NCI-H748 (cell line): ENCODE measurements around the gene MEI1.

ENCODE experiments used
- DNase-seq: peaks from one replicate; lab custom pipeline; 2025; ENCODE audit not compliant: unreplicated experiment; lab: John Stamatoyannopoulos, UW

Gene MEI1

DNA sequence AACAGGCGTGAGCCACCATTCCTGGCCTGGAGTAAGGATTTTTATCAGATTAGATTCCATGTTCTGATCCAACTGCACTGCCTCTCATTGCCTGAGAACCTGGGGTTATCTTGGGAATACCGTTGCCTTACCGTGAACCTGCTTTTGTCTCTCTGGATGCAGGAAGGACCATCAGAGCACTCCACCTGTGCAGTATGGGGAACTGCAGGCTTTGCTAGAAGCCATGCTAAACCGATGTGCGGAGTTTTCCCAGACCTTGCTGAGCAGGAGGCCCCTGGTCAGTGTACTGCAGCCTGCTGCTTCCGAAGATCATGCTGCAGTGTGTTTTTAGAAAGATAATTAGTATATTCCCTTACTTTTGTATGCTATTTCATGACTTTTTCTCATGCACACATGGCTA, 43.6 kb downstream of the MEI1 start:
- DNase-seq, result no peak

DNA sequence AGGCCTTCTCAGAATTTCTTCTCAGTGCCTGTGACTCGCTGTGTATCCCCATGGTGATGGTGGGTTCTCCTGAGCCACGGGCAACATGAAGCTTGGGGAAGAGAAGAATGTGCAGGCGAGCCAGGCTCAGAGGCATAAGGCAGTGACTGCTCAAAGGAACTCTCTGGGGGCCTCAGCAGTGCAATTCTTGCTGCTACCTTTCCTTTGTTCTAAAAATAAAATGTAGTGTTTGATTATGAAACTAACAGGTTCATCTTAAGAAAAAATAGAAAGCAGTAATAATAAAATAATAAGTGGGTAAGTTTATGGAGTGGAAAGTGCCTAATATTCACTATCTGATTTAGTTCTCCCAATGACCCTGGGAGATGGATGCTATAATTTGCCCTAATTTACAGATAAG, 46.7 kb downstream of the MEI1 start:
- DNase-seq, result no peak

DNA sequence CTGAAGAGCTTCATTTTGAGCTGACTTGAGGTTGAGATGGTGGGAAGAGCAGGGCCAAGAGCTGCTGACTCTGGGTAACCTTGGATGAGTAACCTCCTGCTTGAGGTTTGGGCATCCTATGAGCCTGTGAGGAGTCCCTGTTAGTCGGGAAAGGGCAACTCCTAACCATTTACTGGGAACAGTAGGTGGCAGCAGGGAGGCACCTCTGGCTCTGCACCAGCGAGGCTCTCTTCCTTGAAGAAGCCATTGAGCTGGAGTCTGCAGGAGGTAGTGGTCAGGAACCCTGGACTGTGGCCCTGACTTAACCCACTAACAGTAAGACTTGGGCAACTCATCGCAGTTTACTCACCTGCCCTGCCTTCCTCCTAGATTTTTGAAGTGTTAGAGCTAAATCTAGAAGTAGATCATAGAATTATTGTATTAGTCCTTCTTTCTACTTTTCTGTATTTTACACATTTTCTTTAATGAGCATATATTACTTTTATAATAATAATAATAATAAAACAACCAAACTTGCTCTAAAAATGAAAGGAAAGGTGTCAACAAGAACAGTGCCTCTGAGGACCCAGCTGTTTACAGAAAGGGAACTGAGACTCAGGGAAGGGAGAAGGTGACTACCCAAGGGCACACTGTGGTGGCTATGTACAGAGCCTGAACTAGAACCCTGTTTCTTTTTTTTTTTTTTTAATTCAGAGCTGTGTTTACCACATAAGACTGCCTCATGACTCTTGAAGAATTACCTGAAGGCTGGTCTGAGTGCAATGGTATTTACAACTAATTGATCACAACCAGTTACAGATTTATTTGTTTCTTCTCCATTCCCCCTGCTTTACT, 47.5 kb downstream of the MEI1 start:
- DNase-seq, result peak; percentile 79

DNA sequence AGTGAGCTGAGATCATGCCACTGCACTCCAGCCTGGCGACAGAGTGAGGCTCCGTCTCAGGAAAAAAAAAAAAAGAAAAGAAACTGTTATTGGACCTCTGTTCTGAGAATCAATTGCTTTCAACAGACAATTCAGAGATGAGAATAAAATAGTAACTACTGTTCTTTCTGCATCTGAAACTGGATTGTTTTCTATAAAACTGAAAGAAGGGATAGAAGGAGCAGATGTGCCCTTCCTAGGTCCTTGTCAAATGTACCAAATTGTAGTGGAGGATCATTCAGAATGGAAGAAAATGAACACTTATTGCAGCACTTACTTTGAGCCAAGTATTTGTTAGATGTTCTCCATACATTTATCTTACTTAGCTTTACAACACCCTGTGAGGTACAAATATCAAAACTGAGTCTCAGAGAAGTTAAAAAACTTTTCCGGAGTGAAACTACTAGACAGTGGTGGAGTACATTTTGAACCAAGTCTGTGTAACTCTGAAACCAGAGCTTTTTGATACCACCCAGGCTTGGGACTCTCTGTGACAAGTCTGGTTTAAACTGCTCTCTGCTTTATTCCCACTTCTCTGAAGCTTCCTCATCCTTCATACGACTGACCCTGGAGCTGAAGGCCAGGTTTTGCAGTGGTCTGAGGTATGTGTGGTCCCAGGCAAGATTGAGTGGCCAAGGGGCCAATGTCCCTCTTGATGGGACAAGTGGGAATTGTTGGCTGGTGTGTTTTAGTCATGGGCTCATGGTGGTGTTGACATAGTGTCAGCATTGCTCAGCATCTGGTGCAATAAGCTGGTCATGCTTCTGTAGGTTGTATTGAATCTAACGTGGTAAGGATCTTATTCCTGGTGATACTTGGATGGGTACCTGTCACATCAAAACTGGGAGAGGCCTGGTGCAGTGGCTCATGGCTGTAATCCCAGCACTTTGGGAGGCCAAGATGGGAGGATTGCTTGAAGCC, 53.0 kb downstream of the MEI1 start:
- DNase-seq, result no peak

DNA sequence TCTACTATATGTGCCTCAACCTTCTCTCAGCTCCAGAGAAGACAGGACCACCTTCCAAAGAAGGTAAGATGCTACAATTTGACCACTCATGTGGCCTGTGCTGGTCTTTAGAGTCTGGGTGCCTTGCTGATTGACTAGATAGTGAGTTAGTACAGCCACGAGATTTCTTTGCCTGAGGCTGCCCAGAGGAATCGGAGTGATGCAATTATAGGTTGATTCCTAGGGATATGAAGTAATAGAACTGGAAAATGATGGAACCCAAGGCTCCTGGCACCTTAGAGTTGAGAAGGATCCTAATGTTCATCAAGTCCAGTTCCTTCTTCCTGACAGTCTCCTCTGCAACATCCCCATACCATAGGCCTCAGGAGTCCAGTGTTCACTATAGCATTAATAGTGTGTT, 54.7 kb downstream of the MEI1 start:
- DNase-seq, result no peak

DNA sequence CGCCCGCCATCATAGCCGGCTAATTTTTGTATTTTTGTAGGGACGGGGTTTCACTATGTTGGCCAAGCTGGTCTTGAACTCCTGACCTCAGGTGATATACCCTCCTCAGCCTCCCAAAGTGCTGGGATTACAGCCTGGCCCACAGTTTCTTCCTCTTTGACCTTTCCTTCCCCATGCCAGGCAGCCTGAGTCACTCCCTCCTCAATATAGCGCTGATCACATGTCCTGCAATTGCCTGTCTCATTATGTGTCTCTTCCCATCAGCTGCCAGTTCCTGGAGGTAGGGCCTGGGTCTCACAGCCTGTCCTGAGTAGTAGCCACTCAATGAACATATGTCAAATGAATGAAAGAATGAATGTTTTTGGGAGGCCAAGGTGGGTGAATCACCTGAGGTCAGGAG, 58.2 kb downstream of the MEI1 start:
- DNase-seq, result no peak

DNA sequence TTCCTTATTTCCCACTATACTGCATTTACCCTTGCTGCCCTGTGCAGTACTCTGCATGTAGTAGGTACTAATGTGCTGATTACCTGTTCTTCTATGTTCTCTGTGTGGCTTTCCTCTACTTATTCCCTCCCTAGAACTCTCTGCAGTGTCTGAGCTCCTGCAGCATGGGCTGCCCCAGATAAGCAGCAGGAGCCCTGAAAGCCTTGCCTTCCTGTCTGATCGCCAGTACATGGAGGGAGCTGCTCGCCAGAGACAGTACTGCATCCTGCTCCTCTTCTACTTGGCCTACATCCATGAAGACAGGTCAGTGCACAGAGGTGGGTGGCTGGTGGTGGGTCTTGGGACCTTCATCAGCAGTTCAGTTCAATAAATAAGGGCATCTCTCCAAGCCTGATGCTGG, 58.9 kb downstream of the MEI1 start:
- DNase-seq, result no peak

DNA sequence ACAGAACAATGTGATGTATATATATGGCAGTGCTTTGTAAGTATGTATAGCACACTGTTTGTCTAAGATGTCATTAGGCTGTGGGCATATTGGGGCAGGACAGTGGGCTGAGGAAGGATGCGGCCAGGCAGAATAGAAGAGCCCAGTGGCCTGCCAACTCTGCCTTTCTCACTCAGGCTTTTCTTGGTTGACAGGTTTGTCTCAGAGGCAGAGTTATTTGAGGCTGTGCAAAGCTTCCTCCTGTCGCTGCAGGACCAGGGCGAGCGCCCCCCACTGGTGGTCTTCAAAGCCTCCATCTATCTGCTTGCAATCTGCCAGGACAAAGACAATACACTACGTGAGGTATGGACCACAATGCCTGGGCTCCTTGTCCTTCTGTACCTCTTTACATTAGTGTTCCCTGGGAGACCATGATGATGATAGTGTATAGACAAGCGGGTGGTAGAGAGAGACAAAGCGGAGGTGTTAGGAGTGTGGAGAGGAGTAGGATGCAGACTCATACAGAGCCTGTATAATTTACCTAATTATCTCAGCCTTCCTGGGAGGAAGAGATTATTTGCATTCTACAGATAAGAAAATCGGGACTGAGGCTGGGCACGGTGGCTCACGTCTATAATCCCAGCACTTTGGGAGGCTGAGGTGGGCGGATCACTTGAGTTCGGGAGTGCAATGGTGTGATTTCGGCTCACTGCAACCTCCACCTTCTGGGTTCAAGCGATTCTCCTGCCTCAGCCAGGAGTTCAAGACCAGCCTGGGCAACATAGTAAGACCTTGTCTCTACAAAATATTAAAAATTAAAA, 63.9 kb downstream of the MEI1 start:
- DNase-seq, result peak; percentile 96

DNA sequence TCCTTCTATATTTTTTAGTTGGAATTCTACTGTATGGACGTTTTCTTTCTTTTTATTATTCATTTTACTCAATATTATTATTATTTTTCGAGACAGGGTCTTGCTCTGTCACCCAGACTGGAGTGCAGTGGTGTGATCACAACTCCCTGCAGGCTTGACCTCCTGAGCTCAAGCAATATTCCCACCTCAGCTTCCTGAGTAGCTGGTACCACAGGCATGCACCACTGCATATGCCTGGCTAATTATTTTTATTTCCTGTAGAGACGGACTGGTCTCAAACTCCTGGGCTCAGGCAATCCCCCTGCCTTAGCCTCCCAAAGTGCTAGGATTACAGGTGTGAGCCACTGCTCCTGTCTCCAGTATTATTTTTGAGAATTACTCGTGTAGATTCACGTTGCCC, 67.2 kb downstream of the MEI1 start:
- DNase-seq, result no peak

DNA sequence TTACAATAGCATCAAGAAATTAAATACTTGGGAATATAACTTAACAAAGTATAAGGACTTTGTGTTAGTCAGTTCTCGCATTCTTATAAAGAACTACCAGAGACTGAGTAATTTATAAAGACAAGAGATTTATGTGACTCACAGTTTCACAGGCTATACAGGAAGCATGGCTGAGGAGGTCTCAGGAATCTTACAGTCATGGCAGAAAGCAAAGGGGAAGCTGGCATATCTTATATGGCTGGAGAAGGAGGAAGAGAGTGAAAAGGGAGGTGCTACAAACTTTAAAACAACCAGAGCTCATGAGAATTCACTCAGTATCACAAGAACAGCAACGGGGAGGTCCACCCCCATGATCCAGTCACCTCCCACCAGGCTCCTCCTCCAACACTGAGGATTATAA, 69.1 kb downstream of the MEI1 start:
- DNase-seq, result no peak

DNA sequence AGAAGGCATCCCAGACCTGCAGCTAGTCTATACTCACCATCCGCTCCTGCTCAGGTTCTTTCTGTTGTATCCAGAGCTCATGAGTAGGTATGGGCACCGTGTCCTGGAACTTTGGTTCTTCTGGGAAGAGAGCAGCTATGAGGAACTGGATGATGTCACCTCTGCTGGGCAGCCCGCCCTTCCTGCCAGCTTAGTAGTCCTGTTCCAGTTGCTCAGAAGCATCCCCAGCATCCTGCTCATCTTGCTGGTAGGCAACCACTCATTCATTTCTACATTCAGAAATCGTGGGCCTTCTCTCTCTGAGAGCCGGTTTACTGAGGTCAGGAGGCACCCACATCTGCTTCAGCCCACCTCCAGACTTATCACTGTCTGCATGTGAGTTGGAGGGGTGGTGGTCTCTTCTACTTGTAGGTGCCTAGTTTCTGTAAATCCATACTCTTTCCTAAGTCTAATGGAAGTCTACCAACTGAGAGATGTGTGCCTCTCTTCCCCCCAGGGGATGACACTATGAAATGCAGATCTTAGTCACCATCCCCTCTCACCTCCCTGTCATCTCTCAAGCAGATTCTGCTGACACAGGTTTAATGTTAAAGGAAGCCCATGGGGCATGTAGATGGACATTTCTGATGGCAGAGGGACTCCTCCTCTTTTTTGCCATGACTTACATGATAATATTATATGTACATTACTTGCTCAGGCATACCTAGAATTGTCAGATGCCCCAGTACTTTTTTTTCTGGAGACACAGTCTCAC, 71.6 kb downstream of the MEI1 start:
- no peak for DNase-seq

DNA sequence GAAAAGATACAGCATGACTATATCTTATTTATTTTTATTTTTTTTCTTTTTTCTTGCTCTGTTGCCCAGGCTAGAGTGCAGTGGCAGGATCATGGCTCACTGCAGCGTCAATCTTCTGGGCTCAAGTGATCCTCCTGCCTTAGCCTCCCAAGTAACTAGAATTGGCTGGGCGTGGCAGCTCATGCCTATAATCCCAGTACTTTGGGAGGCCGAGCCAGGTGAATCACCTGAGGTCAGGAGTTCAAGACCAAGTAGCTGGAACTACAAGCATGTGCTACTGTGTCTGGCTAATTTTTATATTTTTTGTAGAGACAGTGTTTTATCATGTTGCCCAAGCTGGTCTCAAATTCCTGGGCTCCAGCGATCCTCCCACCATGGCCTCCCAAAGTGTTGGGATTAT, 72.9 kb downstream of the MEI1 start:
- no peak for DNase-seq

DNA sequence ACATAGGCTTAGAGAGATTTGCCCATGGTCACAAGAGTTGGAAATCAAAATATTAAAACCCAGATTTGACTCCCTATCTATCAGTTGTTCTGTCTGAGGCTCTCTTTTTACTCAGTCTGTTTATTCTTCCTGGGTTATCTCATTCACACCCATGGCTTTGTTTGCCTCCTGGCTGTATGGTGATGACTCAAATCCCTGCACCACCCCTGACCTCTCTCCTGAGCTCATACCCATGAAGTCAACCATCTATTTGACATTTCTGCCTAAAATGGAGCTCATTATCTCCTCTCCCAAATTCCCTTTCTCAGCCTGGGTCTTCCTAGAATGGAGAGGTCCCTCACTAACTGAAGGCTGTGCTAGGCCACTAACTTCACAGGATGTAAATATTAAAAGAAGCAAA, 73.3 kb downstream of the MEI1 start:
- DNase-seq, result no peak

DNA sequence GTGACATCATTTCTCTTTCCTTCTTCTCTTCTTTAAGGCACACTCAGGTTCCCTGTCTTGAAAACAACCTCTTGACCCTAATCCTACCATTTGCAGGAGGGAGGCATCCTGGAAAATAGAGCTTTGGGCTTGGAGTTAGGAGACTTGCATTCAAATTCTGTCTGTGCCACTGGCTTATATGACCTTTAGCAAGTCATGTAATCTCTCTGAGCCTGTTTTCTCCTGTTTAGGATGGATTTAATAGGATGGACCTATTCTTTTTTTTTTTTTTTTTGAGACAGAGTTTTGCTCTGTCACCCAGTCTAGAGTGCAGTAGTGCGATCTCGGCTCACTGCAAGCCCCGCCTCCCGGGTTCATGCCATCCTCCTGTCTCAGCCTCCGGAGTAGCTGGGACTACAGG, 76.0 kb downstream of the MEI1 start:
- DNase-seq, result no peak

DNA sequence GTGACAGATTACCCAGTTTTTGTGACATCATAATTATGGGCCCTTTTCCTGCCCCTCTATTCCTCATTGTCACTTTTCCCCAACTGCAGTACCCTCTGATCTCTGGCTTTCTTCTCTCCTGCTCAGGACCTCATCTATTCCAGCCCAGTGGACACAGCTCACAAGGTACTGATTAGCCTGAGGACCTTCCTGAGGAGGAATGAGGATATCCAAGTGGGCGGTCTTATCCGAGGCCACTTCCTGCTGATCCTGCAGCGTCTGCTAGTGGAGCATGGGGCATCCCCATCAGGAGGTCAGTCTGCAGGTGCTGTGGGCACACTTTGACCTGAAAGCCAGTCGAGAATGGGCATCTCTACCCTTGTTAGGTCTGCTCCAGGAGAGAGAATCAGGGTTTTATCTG, 76.7 kb downstream of the MEI1 start:
- no peak for DNase-seq

DNA sequence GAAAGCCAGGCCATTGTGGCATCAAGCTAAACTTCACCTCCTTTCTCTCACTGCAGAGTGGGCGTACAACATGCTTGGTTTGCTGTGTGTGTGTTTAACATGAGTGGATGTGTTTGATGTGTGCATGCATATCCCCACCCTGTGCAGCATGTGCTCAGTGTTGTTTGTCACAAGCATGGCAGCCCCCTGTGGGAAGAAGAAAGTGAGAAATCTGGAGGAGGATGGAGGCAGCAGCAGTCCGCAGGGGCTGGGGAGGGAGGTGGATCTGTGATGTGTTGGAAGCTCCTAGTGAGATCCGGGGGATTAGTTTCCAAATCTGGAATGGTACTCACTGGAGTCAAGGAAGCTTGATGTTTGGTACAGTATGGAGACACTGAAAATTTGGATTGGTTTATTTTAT, 77.1 kb downstream of the MEI1 start:
- DNase-seq, result no peak

DNA sequence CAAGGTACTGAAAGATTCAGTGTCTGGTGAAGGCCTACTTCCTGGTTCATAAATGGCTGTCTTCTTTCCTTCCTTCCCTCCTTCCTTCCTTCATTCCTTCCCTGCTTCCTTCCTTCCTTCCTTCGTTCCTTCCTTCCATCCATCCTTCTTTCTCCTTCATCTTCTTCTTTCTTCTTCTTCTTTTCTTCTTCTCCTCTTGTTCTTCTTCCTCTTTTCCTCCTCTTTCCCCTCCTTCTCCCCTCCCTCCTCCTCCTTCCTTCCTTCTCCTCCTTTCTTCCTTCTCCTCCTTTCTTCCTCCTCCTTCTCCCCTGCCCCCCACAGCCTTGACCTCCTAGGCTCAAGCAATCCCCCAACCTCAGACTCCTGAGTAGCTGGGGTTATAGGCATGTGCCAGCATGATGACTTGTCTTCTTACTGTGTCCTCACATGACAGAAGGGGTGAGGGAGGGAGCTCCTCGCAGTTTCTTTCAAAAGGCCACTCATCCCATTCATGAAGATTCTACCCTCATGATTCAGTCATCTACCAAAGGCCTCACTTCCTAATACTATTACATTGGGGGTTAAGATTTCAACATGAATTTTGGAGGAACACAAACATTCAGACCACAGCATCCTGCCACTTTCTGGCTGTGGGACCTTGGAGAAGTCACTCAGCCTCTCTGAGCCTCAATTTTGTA, 78.6 kb downstream of the MEI1 start:
- no peak for DNase-seq

DNA sequence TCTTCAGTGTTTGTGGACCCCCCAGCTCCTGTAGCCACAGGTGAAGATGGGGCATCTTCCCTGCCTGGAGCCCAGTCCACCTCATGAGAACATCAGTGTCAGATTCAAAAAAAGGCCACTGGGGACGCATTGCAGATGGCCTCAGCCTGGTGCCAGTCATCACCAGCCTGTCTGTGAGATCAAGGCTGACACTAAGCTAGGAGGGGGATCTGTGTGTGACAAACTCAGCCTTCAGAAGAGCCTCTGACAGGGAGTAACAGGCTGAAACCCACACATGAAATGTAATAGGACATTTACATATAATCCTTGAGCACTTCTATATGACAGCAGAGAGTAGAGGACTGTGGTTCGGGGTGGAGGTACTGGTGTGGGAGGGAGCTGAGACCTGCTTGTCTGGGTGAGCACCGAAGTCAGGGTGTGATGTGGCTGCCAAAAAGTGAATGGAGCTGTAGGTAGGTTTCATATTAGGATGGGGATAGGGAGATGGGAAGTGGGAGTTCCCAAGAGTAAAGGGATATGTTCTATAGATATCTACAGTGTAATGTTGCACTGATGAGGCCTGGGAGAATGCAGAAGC, 80.7 kb downstream of the MEI1 start:
- no peak for DNase-seq

DNA sequence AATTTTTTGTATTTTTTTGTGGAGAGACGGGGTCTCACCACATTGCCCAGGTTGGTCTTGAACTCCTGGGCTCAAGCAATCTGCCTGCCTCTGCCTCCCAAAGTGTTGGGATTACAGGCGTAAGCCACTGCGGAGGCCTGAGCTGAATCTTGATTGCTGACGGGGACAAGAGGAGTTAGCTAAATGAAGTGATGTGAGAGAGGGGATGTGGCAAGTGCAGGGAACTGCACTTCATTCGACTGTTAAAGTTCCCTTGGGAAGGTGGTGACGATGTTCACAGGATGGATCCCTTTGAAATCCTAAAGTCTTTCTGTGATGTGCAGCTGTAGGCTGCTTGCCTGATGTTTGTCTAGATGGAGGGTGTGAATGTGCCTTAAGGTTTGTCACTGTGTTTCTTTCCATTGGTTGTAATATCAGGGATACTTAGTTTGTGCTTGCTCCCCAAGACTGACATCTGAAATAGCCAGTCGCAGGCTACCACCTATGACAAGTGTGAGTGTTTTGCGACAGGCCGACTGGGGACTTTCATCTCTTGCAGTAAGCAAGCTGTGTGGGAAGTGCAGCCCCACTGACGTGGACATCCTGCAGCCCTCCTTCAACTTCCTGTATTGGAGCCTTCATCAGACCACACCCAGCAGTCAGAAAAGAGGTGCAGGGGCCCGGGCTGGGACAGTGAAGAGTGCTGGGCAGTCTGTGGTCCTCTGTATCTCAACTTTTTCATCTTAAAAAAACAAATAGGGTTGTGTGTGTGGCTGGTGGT, 81.6 kb downstream of the MEI1 start:
- no peak for DNase-seq
